HG03025 (cell line): ENCODE measurements around the gene MME.

Experiments used
- ATAC-seq: cut with Tn5 transposase; IDR thresholded peaks from one replicate; pipeline ENCODE4 v1.9.1; 2021; ENCODE audit warnings: mild to moderate bottlenecking, moderate library complexity; ENCODE audit not compliant: unreplicated experiment, low FRiP score

The MME gene

DNA sequence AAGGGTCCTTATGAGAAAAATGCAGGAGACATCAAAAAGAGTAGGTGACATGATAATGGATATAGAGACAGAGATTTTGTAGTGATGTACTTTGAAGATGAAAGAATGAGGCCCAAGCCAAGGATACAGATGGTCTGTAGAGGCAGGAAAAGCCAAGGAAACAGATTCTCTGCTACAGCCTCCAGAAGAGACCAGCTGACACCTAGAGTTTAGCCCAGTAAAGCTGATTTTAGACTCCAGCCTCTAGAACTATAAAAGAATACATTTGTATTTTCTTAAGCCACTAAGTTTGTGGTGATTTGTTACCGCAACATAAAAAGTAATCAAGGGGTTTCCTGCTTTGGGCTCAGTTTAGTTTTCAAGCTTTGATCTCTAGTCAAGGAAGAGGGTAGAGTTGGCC lies 148.6 kb downstream of the MME start:
- no peak for ATAC-seq

DNA sequence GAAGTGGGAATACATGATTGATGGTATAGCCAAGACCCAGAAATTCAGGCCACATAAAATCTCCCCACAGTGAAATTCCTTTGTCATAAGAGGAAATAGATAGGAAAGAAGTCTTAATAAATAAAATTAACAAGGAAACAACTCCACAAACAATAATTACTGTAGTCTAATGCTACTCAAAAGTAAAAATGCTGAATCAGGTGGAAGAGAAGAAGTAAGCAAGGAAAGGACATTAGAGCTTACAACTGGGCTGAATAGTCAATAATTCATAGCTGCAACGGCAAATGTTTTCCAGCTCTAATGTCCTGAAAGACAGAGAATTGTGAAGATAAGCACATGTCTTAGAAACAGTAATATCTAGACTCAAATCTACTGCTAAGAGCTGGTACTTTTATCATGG lies 149.0 kb downstream of the MME start:
- no peak for ATAC-seq

DNA sequence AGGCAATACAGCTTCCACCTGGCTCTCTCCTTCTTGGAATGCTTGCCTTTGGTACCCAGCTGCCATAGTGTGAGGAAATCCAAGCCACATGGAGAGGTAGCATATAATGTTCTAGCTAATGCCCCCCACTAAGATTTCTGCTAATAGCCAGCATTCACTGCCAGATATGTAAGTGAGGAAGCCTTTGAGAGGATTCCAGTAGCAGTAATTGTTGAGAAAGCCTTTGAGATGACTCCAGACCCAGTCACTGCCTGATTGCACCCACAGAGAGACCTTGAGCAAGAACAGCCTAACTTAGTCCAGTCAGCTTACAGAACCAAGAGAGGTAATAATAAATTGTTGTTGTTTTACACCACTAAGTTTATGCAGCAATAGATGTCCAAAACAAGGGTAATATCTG lies 150.3 kb downstream of the MME start:
- ATAC-seq, result no peak

DNA sequence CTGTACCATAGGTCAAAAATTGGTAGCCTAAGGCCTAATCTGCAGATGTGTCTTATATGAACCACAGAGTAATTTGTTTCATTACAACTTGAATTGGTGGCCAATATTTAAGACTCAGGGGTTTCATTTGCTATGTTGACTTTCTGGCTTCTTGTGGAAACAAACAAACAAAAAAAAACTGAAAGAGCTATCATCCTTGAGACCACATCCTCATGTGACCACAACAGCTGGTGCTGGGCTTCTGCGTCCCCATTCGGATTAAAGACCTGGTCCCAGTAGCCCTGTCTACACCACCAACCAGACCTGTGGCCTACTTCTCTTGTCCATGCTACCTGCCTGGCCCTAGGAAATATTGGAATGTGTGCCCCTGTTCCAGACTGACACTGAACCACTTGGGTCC lies 151.7 kb downstream of the MME start:
- no peak for ATAC-seq

DNA sequence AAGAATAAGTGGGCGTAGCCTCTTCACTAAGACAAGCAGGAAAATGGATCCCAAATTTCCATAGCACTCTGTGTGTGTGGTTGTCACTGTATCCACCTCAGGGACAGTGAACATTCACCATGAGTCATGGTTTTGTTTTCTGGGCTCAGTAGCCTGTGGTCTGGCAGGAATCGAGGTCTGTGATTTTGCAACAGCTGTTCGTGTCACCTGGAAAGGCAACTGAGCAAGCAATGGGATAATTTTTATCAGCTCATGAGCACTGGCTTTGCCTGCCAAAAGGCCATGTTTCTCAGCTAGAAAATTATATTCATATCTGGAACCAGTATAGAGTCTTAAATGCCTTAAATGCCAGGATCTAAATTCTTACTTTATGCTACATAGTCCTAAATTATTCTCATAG lies 152.5 kb downstream of the MME start:
- no peak for ATAC-seq

DNA sequence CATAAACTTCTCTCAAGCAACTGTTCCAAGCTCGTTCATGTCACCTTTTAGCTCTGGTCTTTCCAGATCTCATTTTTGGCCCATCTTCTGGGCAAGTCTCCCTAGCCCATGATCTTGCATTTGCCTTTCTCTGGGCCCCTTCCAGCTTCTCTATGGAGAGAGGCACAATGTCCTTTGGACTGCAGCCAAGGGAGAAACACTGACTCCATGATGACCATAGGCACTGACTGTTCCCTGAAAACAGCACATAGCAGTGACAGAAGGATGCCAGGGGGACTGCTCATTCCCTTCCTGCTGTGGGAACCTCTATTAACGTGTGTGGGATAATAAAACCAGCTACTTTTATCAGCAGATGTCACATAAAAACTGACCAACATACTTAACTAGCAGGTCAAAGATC lies 153.1 kb downstream of the MME start:
- ATAC-seq, result no peak
